KMS-11 (cell line): Measurements from ENCODE around the gene MAGI2.

ENCODE experiments used
- H2AFZ ChIP-seq: fragments of 200-600 bp; sonication (generic); 2 replicates; pipeline ENCODE4 v1.6.1; 2016; ENCODE audit warnings: antibody characterized with exemption, mixed run types, low read depth
- H3K27ac ChIP-seq: fragments of 200-600 bp; sonication (generic); 2 replicates; pipeline ENCODE4 v1.6.1; 2016; ENCODE audit warnings: mild to moderate bottlenecking, mixed run types
- H3K27me3 ChIP-seq: fragments of 200-600 bp; sonication (generic); 2 replicates; pipeline ENCODE4 v1.6.1; 2017; ENCODE audit warnings: mild to moderate bottlenecking, low read depth, mixed run types, moderate library complexity; ENCODE audit not compliant: insufficient read depth
- H3K36me3 ChIP-seq: fragments of 200-600 bp; sonication (generic); 2 replicates; pipeline ENCODE4 v1.6.1; 2017; ENCODE audit warnings: mild to moderate bottlenecking, mixed run types; ENCODE audit not compliant: insufficient read depth
- H3K4me1 ChIP-seq: fragments of 200-600 bp; sonication (generic); 2 replicates; pipeline ENCODE4 v1.6.1; 2016; ENCODE audit warnings: mild to moderate bottlenecking, low read depth, mixed run types; ENCODE audit not compliant: poor library complexity, severe bottlenecking
- H3K4me2 ChIP-seq: fragments of 200-600 bp; sonication (generic); 2 replicates; pipeline ENCODE4 v1.7.0; 2016; ENCODE audit warnings: mild to moderate bottlenecking, mixed run types
- H3K4me3 ChIP-seq: fragments of 200-600 bp; sonication (generic); IDR thresholded peaks from 2 replicates; pipeline ENCODE4 v1.6.1; 2017; ENCODE audit warnings: low read depth, low read length, mixed read lengths; ENCODE audit not compliant: insufficient read depth
- H3K79me2 ChIP-seq: fragments of 200-600 bp; sonication (generic); 2 replicates; pipeline ENCODE4 v1.6.1; 2016; ENCODE audit warnings: low read depth, mixed run types; ENCODE audit not compliant: insufficient read depth
- H3K9ac ChIP-seq: fragments of 200-600 bp; sonication (generic); 2 replicates; pipeline ENCODE4 v1.6.1; 2016; ENCODE audit warnings: mild to moderate bottlenecking, mixed run types
- H4K20me1 ChIP-seq: fragments of 200-600 bp; sonication (generic); 2 replicates; pipeline ENCODE4 v1.6.1; 2016; ENCODE audit warnings: mild to moderate bottlenecking, mixed run types; ENCODE audit not compliant: insufficient read depth
- TF ChIP-seq, protein P1 (sequence below): fragments of 200-600 bp; sonication (generic); conservative IDR thresholded peaks from 2 replicates; pipeline ENCODE4 v1.6.1; 2017; ENCODE audit warnings: low read depth, mild to moderate bottlenecking, antibody characterized with exemption, low read length, moderate library complexity, mixed read lengths

Gene MAGI2

GRCh38 chr7:79407351-79407750, 46.1 kb downstream of the MAGI2 start:
- H3K4me1 ChIP-seq: no peaks in the 10 kb centered on the region
- H3K4me2 ChIP-seq: no peak overlapping the region
- H3K36me3 ChIP-seq: no peaks in the 10 kb centered on the region
- H2AFZ ChIP-seq: no peak overlapping the region
- no peaks in the 10 kb centered on the region for H4K20me1 ChIP-seq
- H3K79me2 ChIP-seq: no peaks in the 10 kb centered on the region
- no peak overlapping the region for H3K27ac ChIP-seq
- TF ChIP-seq, protein P1, sequence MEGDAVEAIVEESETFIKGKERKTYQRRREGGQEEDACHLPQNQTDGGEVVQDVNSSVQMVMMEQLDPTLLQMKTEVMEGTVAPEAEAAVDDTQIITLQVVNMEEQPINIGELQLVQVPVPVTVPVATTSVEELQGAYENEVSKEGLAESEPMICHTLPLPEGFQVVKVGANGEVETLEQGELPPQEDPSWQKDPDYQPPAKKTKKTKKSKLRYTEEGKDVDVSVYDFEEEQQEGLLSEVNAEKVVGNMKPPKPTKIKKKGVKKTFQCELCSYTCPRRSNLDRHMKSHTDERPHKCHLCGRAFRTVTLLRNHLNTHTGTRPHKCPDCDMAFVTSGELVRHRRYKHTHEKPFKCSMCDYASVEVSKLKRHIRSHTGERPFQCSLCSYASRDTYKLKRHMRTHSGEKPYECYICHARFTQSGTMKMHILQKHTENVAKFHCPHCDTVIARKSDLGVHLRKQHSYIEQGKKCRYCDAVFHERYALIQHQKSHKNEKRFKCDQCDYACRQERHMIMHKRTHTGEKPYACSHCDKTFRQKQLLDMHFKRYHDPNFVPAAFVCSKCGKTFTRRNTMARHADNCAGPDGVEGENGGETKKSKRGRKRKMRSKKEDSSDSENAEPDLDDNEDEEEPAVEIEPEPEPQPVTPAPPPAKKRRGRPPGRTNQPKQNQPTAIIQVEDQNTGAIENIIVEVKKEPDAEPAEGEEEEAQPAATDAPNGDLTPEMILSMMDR: no peak
- H3K4me3 ChIP-seq: no peak overlapping the region
- H3K27me3 ChIP-seq: no peaks in the 10 kb centered on the region
- H3K9ac ChIP-seq: no peak overlapping the region

- Histone ChIP-seq H3K79me2 (no peaks in the 10 kb centered on the region), H3K9ac (no peak overlapping the region), H3K4me1 (no peaks in the 10 kb centered on the region), H3K27me3 (no peaks in the 10 kb centered on the region), H3K4me2 (no peak overlapping the region), H2AFZ (no peak overlapping the region), H3K27ac (no peak overlapping the region), H3K36me3 (no peaks in the 10 kb centered on the region), H3K4me3 (no peak overlapping the region), H4K20me1 (no peaks in the 10 kb centered on the region)
- TF ChIP-seq, protein P1: no peak
Measured at GRCh38 chr7:79406371-79406770, 47.1 kb downstream of the MAGI2 start.

- Histone ChIP-seq H3K4me2 (no peak overlapping the region), H3K27ac (no peak overlapping the region), H2AFZ (no peak overlapping the region), H3K4me3 (no peak overlapping the region), H3K4me1 (no peaks in the 10 kb centered on the region), H4K20me1 (no peaks in the 10 kb centered on the region), H3K9ac (no peak overlapping the region), H3K36me3 (no peaks in the 10 kb centered on the region), H3K27me3 (no peaks in the 10 kb centered on the region), H3K79me2 (no peaks in the 10 kb centered on the region)
- TF ChIP-seq, protein P1: no peak
Measured at GRCh38 chr7:79405368-79405767, 48.1 kb downstream of the MAGI2 start.

DNA sequence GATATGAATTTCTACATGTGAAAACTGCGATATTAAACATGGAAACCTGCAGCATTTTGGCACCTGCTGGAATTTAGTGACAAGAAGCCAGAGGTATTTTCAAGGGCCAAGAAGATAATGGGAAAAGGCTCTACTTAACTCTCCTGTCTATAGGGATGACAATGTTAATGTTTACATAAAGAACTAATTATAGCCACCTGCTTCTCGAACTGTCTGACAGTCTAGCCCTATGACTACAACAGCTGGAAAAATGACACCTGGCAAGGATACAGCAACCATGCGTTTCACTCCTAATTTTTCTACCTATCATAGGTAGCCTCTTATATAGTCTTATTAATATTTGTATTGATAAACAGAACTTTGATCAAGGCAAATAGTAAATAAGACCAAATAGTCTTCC, 49.6 kb downstream of the MAGI2 start:
- no peaks in the 10 kb centered on the region for H3K79me2 ChIP-seq
- H3K36me3 ChIP-seq: no peaks in the 10 kb centered on the region
- no peaks in the 10 kb centered on the region for H4K20me1 ChIP-seq
- H3K4me2 ChIP-seq: no peak overlapping the region
- no peaks in the 10 kb centered on the region for H3K4me1 ChIP-seq
- H3K27me3 ChIP-seq: no peaks in the 10 kb centered on the region
- no peak overlapping the region for H3K4me3 ChIP-seq
- TF ChIP-seq, protein P1: no peak
- no peak overlapping the region for H3K27ac ChIP-seq
- H2AFZ ChIP-seq: no peak overlapping the region
- no peak overlapping the region for H3K9ac ChIP-seq
